Small intestine (tissue), 7 donors: ENCODE measurements around the gene DHX30. TPM values are rescaled to one million over a fixed set of nuclear protein-coding genes. Genes with fewer than 3 reads are reported as not detected.

ENCODE experiments used
- DNase-seq, 2 donors: peaks; one replicate each; pipeline versions ENCODE4 v3.0.0 to v3.0.0-alpha.2; 2013
- FAIRE-seq: peaks from 2 replicates; lab custom pipeline; 2012; peaks lifted over from hg19 to GRCh38; lab: Jason Lieb, UNC
- H3K27ac ChIP-seq, 3 donors: one replicate each; pipeline ENCODE4 v1.5.1; 2013; ENCODE audit warnings: low read length in 2 of 3, mild to moderate bottlenecking in 2 of 3, control low read depth in 1 of 3, inconsistent platforms in 1 of 3, low read depth in 1 of 3, moderate library complexity in 1 of 3
- H3K27me3 ChIP-seq, 3 donors: one replicate each; pipeline ENCODE4 v1.6.1; 2013; ENCODE audit warnings: low read length in 3 of 3, inconsistent platforms in 1 of 3; ENCODE audit not compliant: control insufficient read depth in 3 of 3, insufficient read depth in 3 of 3
- H3K36me3 ChIP-seq, 3 donors: one replicate each; pipeline ENCODE4 v1.6.1; 2013; ENCODE audit warnings: low read length in 3 of 3, inconsistent platforms in 1 of 3, low read depth in 1 of 3, mild to moderate bottlenecking in 1 of 3, moderate library complexity in 1 of 3; ENCODE audit not compliant: control insufficient read depth in 3 of 3, insufficient read depth in 2 of 3
- H3K4me1 ChIP-seq, 3 donors: one replicate each; pipeline ENCODE4 v1.6.1; 2013; ENCODE audit warnings: low read length in 2 of 3, inconsistent platforms in 1 of 3, low read depth in 1 of 3, mild to moderate bottlenecking in 1 of 3, moderate library complexity in 1 of 3; ENCODE audit not compliant: control insufficient read depth in 3 of 3, insufficient read depth in 2 of 3
- H3K4me3 ChIP-seq, 3 donors: one replicate each; pipeline ENCODE4 v1.5.1; 2013; ENCODE audit warnings: low read length in 3 of 3, control low read depth in 1 of 3, inconsistent platforms in 1 of 3, low read depth in 1 of 3, mild to moderate bottlenecking in 1 of 3, moderate library complexity in 1 of 3
- H3K9me3 ChIP-seq, 2 donors: one replicate each; pipeline ENCODE4 v1.6.1; 2013; ENCODE audit warnings: low read depth in 1 of 2, low read length in 1 of 2; ENCODE audit not compliant: control insufficient read depth in 2 of 2, insufficient read depth in 1 of 2
- WGBS, 3 donors: extraction: QIAGEN DNeasy Blood & Tissue Kit; methylation state at CpG; one replicate each; pipeline ENCODE4 v1.1.7; 2013; 5-methylcytosine and 5-hydroxymethylcytosine counted together
- polyA plus RNA-seq, 4 donors: library from polyadenylated mRNA; stranded (reverse) in 3 of 4; unstranded in 1 of 4; fragments of 200-250 nt in 3 of 4; fragments of 120-200 nt in 1 of 4; gene quantifications; one replicate each; pipeline versions ENCODE4 v1.2.1 to v1.2.3, GENCODE V29; 2013
- donor health status: healthy with polysubstance abuse.
- donor health status: control.
- donor health status: control.
- donor health status: Bipolar disorder and iron deficiency.
- donor health status: healthy.

DHX30 gene
- polyA plus RNA-seq, 4 donors: 27.7 to 38.9 (median 36.1) TPM

DNA sequence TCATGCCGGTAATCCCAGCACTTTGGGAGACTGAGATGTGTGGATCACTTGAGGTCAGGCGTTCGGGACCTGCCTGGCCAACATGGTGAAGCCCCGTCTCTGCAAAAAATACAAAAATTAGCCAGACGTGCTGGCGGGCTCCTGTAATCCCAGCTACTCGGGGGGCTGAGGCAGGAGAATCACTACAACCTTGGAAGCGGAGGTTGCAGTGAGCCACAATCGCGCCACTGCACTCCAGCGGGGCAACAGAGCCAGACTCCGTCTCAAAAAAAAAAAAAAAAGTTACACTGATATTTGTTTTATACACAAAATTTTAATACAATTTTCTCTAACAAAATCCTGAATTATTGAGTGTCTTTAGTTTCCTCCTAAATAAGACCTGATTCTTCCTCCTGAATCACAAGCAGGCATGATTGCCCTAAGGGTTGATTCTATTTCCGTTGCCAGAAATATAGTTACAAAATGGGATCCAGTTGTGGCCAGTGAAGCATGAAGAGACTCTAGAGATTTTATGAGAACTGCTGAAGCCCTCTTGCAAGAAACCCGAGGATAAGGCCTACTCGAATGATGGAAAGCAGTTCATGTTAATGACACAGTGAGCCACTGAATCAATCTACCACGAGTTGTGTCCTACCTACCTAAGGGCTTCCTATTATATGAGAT is 11.6 kb upstream of the DHX30 start:
- FAIRE-seq: no peak

DNA sequence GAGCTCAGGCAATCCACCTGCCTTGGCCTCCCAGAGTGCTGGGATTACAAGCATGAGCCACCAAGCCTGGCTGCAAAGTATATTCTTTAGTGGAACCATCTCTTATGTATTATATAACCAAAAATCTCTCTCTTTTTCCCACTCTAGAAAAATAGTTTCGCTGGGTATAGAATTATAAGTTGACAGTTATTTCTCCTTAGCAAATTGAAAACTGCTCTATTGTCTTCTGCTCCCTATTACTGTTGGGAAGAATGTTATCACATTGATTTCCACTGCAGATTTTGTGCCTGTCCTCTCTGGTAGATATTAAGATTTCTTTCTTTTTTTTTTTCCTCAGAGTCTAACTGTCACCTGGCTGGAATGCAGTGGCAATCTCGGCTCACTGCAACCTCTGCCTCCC is 10.2 kb upstream of the DHX30 start:
- WGBS, 3 donors: 91 to 94% (median 93%) methylated on average over 2 of the region's 2 CpGs
- Histone ChIP-seq H3K9me3 (peaks cover 0 to 6% of the 10 kb centered on the region in 2 donors), H3K4me1 (no peaks in the 10 kb centered on the region), H3K27ac (no peak overlapping the region), H3K27me3 (no peaks in the 10 kb centered on the region), H3K36me3 (no peaks in the 10 kb centered on the region), H3K4me3 (no peak overlapping the region)
- DNase-seq (no peak), FAIRE-seq (no peak)

More for the DNA sequence above, 11.6 kb upstream of the DHX30 start:
- H3K36me3 ChIP-seq: no peaks in the 10 kb centered on the region
- no peaks in the 10 kb centered on the region for H3K4me1 ChIP-seq
- no peaks in the 10 kb centered on the region for H3K27me3 ChIP-seq
- H3K27ac ChIP-seq: no peak overlapping the region
- 92 to 94% (median 92%) methylated on average over 16 of the region's 16 CpGs for WGBS, 3 donors
- no peak overlapping the region for H3K4me3 ChIP-seq
- peaks cover 0 to 6% of the 10 kb centered on the region in 2 donors for H3K9me3 ChIP-seq
- DNase-seq: no peak

DNA sequence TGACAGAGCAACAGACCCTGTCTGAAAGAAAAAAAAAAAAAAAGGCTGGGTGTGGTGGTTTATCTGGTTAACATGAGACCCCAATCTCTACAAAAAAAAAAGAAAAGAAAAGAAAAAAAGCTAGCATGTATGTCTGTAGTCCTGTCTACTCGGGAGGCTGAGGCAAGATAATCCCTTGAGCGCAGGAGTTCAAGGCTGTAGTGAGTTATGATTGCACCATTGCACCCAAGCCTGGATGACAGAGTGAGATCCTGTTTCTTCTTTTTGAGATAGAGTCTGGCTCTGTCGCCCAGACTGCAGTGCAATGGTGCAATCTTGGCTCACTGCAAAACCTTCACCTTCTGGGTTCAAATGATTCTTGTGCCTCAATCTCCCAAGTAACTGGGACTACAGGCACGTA is 8.4 kb upstream of the DHX30 start:
- Histone ChIP-seq H3K9me3 (peaks cover 0 to 6% of the 10 kb centered on the region in 2 donors), H3K27me3 (no peaks in the 10 kb centered on the region), H3K27ac (no peak overlapping the region), H3K36me3 (no peaks in the 10 kb centered on the region), H3K4me3 (no peak overlapping the region), H3K4me1 (no peaks in the 10 kb centered on the region)
- FAIRE-seq: no peak
- 76 to 81% (median 79%) methylated on average over 4 of the region's 4 CpGs for WGBS, 3 donors
- no peak for DNase-seq

DNA sequence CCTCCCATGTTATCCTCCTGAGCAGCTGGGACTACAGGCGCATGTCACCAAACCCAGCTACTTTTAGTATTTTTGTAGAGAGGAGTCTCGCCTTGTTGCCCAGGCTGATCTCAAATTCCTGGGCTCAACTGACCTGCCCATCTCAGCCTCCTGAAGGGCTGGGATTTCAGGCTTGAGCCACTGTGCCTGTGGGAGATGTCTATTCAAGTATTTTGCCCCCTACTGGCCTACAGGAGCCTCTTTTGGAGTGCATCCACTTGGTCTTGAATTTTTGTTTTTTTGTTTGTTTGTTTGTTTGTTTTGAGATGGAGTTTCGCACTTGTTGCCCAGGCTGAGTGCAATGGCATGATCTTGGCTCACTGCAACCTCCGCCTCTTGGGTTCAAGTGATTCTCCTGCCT is 3.2 kb upstream of the DHX30 start:
- Histone ChIP-seq H3K27ac (no peak overlapping the region), H3K4me3 (no peak overlapping the region), H3K27me3 (no peaks in the 10 kb centered on the region), H3K36me3 (no peaks in the 10 kb centered on the region), H3K4me1 (peaks cover 2 to 13% (median 9%) of the 10 kb centered on the region in 3 donors), H3K9me3 (no peaks in the 10 kb centered on the region)
- FAIRE-seq (no peak), DNase-seq (no peak)
- 84 to 90% (median 86%) methylated on average over 4 of the region's 4 CpGs for WGBS, 3 donors

DNA sequence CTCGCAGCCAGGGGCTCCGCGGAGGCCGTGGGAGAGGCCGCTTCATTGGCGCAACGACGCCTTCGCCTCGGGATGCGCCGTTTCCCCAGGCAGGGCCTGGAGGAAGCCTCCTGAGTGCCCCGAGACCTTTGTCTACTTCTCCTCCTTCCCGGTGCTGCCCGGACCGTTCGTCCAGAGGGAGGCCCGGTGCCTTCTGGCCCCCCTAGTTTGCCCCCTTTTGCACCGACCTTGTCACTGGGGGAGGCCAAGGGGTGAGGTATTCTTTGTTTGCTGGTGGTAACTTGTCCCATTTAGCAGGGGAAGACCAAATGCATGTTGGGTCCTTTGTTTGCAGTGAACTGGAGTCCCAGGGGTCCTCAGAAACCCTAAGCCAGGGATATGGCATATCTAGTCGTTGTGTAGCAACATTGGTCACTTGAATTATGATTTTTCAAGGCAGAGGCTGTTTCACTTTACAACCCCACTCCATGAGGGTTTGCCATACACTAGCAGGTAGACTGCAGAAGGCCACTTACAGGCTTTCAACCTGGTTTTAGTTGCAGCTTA is 615 bp downstream of the DHX30 start:
- Histone ChIP-seq H3K4me3 (peak overlapping the region; percentile 84 to 93 (median 90)), H3K36me3 (peaks cover 0 to 21% (median 0%) of the 10 kb centered on the region in 3 donors), H3K9me3 (no peaks in the 10 kb centered on the region), H3K27me3 (no peaks in the 10 kb centered on the region), H3K4me1 (peaks cover 2 to 13% (median 9%) of the 10 kb centered on the region in 3 donors), H3K27ac (peak overlapping the region; percentile 46 to 97 (median 97))
- DNase-seq: no peak
- FAIRE-seq: no peak
- whole genome bisulfite sequencing, 3 donors: 0 to 1% (median 0%) methylated on average over 11 to 20 of the region's 20 CpGs

DNA sequence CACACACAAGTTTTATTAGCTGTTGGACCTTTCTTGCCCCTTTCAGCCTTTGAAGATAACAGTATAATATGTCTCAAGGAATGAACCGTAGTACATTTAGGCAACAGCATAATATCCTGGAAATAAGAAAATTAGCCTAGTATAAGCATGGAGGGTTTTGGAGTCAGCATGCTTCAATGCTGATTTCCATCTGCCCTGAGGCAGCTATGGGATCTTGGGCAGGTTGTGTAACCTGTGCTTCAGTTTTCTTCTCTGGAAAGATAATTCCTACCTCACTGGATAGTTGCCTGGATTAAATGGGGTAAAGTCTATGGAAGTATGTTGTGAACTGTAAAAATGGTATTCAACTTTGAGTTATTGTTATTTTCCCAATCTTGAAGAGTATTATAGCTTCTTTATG is 1.6 kb downstream of the DHX30 start:
- Histone ChIP-seq H3K9me3 (no peaks in the 10 kb centered on the region), H3K27me3 (no peaks in the 10 kb centered on the region), H3K4me3 (no peak overlapping the region), H3K4me1 (peaks cover 2 to 13% (median 9%) of the 10 kb centered on the region in 3 donors), H3K27ac (no peak overlapping the region), H3K36me3 (peaks cover 0 to 28% (median 1%) of the 10 kb centered on the region in 3 donors)
- 61 to 85% (median 76%) methylated on average over 1 of the region's 1 CpG for WGBS, 3 donors
- FAIRE-seq: no peak
- DNase-seq: no peak

DNA sequence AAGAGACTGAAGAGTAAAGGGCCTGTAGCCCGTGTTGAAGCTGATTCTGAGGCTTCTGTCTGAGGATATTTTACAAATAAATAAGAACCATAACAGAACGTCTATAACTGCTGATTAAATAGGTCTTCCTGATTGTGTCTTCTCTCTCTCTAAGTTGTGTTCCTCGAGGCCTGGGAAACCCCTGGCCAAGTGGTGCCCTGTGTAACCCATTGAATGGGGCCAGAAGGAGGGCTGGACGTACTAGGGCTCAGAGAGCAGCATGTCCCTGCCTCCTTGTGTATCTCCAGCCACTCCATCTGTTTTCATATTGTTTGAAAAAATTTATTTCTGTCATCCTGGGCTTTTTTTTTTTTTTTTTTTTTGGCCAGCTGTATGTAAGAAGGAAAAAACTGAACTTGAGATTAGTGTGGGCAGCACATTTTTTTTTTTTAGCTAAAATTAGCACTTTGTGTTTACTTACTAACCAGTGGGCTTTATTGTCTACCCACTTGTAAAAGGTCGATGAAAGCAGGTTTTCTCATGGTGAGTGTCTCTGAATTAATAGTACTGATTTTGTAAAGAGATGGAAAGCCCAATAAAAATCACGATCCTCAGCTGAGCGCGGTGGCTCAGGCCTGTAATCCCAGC is 10.7 kb downstream of the DHX30 start:
- 78 to 84% (median 80%) methylated on average over 8 of the region's 8 CpGs for WGBS, 3 donors
- Histone ChIP-seq H3K36me3 (peaks cover 9 to 49% (median 14%) of the 10 kb centered on the region in 3 donors), H3K4me3 (no peak overlapping the region), H3K27ac (no peak overlapping the region), H3K9me3 (no peaks in the 10 kb centered on the region), H3K27me3 (no peaks in the 10 kb centered on the region), H3K4me1 (no peaks in the 10 kb centered on the region)
- FAIRE-seq (no peak), DNase-seq (no peak)

DNA sequence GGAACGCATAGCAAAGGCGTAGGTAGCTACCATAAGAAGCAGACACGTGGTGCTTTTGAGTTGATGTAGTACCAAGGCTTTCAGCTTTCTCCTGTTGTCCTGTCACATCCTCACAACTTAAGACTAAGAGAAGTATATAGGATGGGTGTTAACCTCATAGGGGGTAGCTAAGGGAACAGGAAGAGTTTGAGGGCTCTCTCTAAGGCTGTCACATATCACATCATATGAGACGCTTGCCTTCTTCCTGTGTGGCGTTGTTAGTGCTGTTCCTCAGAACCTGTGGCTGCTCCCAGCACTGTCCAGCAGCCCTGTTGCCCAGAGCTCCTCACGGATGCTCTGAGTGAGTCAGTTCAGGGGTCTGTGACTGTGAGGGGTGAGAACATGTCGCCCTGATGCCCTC is 14.7 kb downstream of the DHX30 start:
- Histone ChIP-seq H3K4me3 (no peak overlapping the region), H3K27ac (no peak overlapping the region), H3K9me3 (no peaks in the 10 kb centered on the region), H3K36me3 (peaks cover 4 to 44% (median 7%) of the 10 kb centered on the region in 3 donors), H3K4me1 (no peaks in the 10 kb centered on the region), H3K27me3 (no peaks in the 10 kb centered on the region)
- FAIRE-seq (no peak), DNase-seq (no peak)
- 89 to 96% (median 93%) methylated on average over 7 of the region's 7 CpGs for WGBS, 3 donors
